SK-N-SH (cell line): ENCODE data around the gene RILP.

Experiments used
- CTCF ChIP-seq: fragments of 200-600 bp; sonication (generic); IDR thresholded peaks from 2 replicates; pipeline ENCODE4 v1.6.1; 2017; ENCODE audit warnings: antibody characterized with exemption, mild to moderate bottlenecking, moderate library complexity
- GABPA ChIP-seq: IDR thresholded peaks from 2 replicates; pipeline ENCODE4 v1.4.0; 2012; ENCODE audit warnings: low read depth, mild to moderate bottlenecking
- JUND ChIP-seq: IDR thresholded peaks from 2 replicates; pipeline ENCODE4 v1.4.0; 2012
- MAX ChIP-seq: IDR thresholded peaks from 2 replicates; pipeline ENCODE4 v1.4.0; 2012; ENCODE audit warnings: low read depth
- MXI1 ChIP-seq: IDR thresholded peaks from 2 replicates; pipeline ENCODE4 v1.6.1; 2012; ENCODE audit warnings: mild to moderate bottlenecking, low read depth, low read length, improper control_type of control experiment
- NRF1 ChIP-seq: IDR thresholded peaks from 2 replicates; pipeline ENCODE4 v1.6.1; 2012; ENCODE audit warnings: low read depth, mild to moderate bottlenecking, low read length
- POLR2AphosphoS5 ChIP-seq: IDR thresholded peaks from 2 replicates; pipeline ENCODE4 v1.6.1; 2012; ENCODE audit warnings: low read depth, low read length
- RAD21 ChIP-seq: IDR thresholded peaks from 2 replicates; pipeline ENCODE4 v1.6.1; 2012; ENCODE audit warnings: mild to moderate bottlenecking, low read length
- SMC3 ChIP-seq: IDR thresholded peaks from 2 replicates; pipeline ENCODE4 v1.6.1; 2012; ENCODE audit warnings: low read depth, low read length, improper control_type of control experiment
- TAF1 ChIP-seq: IDR thresholded peaks from 2 replicates; pipeline ENCODE4 v1.6.1; 2012; ENCODE audit warnings: low read depth, mild to moderate bottlenecking, low read length, moderate library complexity, borderline replicate concordance
- TEAD4 ChIP-seq: IDR thresholded peaks from 2 replicates; pipeline ENCODE4 v1.4.0; 2012; ENCODE audit warnings: mild to moderate bottlenecking, borderline replicate concordance; ENCODE audit not compliant: insufficient read depth
- USF2 ChIP-seq: fragments of 150-350 bp; IDR thresholded peaks from 2 replicates; pipeline ENCODE4 v1.6.1; 2017; ENCODE audit warnings: antibody characterized with exemption, low read length, low read depth, borderline replicate concordance
- YY1 ChIP-seq: IDR thresholded peaks from 2 replicates; pipeline ENCODE4 v1.4.0; 2012; ENCODE audit warnings: low read depth, mild to moderate bottlenecking
- TF ChIP-seq, protein P1 (sequence below): IDR thresholded peaks from 2 replicates; pipeline ENCODE4 v1.6.1; 2012; ENCODE audit warnings: mild to moderate bottlenecking, low read depth, low read length, moderate library complexity

DNA sequence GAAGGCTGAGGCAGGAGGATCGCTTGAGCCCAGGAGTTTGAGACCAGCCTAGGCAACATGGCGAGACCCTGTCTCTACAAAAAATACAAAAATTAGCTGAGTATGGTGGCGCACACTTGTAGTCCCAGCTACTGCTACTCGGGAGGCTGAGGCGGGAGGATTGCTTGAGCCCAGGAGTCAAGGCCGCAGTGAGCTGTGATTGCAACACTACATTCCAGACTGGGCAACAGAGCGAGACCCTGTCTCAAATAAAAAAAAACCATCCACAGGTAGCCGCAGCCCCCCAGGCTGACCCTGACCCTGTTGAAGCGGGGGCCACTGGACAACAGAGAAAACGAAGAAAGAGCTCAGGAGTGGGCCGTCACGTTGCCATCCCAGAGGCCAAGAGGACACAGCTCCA, 25.0 kb downstream of the RILP start:
- TF ChIP-seq CTCF = no peak
- no peak for TF ChIP-seq POLR2AphosphoS5
- no peak for TF ChIP-seq JUND
- TF ChIP-seq NRF1 = no peak
- TF ChIP-seq, protein P1, sequence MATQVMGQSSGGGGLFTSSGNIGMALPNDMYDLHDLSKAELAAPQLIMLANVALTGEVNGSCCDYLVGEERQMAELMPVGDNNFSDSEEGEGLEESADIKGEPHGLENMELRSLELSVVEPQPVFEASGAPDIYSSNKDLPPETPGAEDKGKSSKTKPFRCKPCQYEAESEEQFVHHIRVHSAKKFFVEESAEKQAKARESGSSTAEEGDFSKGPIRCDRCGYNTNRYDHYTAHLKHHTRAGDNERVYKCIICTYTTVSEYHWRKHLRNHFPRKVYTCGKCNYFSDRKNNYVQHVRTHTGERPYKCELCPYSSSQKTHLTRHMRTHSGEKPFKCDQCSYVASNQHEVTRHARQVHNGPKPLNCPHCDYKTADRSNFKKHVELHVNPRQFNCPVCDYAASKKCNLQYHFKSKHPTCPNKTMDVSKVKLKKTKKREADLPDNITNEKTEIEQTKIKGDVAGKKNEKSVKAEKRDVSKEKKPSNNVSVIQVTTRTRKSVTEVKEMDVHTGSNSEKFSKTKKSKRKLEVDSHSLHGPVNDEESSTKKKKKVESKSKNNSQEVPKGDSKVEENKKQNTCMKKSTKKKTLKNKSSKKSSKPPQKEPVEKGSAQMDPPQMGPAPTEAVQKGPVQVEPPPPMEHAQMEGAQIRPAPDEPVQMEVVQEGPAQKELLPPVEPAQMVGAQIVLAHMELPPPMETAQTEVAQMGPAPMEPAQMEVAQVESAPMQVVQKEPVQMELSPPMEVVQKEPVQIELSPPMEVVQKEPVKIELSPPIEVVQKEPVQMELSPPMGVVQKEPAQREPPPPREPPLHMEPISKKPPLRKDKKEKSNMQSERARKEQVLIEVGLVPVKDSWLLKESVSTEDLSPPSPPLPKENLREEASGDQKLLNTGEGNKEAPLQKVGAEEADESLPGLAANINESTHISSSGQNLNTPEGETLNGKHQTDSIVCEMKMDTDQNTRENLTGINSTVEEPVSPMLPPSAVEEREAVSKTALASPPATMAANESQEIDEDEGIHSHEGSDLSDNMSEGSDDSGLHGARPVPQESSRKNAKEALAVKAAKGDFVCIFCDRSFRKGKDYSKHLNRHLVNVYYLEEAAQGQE = no peak
- no peak for TF ChIP-seq MXI1
- no peak for TF ChIP-seq SMC3
- no peak for TF ChIP-seq GABPA
- TF ChIP-seq TAF1 = no peak
- TF ChIP-seq YY1 = no peak
- no peak for TF ChIP-seq RAD21
- TF ChIP-seq MAX = no peak
- TF ChIP-seq TEAD4 = no peak
- no peak for TF ChIP-seq USF2
